Measurements from ENCODE around the gene PDSS2.
"Not testable (repeated sequence)": the region's sequence is repeated elsewhere in the genome, so short reads cannot be mapped to it uniquely, and the experiment has no call there.

Gene PDSS2

DNA sequence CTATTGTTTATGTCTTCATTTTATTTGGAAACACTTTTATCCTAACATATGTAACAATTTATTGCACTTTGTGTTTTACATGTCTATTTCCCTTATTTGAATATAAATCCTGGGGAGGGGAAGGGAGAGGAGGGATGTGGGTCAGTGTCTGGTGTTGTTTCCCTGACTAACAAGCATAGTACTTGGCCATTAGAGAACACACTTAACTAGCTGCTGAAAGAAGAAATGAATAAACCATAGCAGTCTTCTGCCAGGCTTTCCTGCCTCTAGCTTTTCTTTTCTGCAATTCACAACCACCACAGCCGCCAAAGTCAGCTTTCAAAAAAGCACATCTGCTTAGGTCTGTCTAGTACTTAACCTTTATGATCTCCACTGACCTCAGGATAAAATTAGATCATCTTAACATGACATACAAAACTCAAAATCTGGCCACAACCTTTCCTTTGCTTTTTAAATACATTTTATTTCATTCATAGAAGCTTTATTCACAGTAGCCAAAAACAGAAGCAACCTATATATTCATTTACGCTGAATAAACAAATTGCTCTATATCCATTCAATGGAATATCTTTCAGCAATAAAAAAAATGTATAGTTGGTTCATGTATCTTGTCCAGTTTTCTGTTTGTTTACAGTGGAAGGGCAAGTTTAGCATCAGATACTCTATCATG is 16.3 kb downstream of the PDSS2 start:
- no peak for DNase-seq (ENCODE audit: low spot score in 2 of 2)
- Mint-ChIP-seq H3K9me3 (no peaks in the 10 kb centered on the region), H3K4me1 (peaks cover 25% of the 10 kb centered on the region), H3K27ac (no peak overlapping the region), H3K4me3 (no peak overlapping the region), H3K36me3 (peaks cover 4% of the 10 kb centered on the region)
- ATAC-seq, result no peak

- Mint-ChIP-seq H3K4me1 (peaks cover 30% of the 10 kb centered on the region), H3K9me3 (no peaks in the 10 kb centered on the region)
- DNase-seq (ENCODE audit: low spot score in 2 of 2), result no peak
Measured at GRCh38 chr6:107441682-107442081, 17.7 kb downstream of the PDSS2 start.

GRCh38 chr6:107440936-107441335 is 18.4 kb downstream of the PDSS2 start:
- H3K27ac Mint-ChIP-seq, result no peak overlapping the region
- no peak overlapping the region for H3K4me3 Mint-ChIP-seq
- no peak for DNase-seq (ENCODE audit: low spot score in 2 of 2)
- H3K36me3 Mint-ChIP-seq, result peaks cover 4% of the 10 kb centered on the region
- no peaks in the 10 kb centered on the region for H3K9me3 Mint-ChIP-seq
- no peak for ATAC-seq
- H3K4me1 Mint-ChIP-seq, result peaks cover 30% of the 10 kb centered on the region

More at GRCh38 chr6:107441682-107442081, 17.7 kb downstream of the PDSS2 start:
- no peak overlapping the region for H3K4me3 Mint-ChIP-seq
- no peak overlapping the region for H3K27ac Mint-ChIP-seq
- ATAC-seq, result no peak
- peaks cover 4% of the 10 kb centered on the region for H3K36me3 Mint-ChIP-seq

DNA sequence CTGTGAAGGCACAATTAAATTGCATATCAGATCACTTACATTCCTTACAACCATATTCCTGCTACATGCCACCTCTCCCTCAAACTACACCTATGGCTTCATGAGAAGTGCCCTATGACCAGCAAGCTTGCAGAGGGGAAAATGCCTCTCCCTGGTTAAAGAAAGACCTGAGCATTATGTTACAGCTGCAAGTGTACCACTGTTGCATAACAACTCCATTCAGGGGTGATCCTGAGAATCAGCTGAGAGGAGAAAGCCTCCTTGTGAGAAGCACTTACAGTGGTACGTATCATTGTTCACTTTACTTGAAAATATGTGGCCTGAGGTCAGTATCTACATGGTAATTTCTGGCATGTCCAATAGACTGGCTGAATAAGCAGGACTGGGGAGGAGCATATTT is 20.0 kb downstream of the PDSS2 start:
- DNase-seq (ENCODE audit: low spot score in 2 of 2), result no peak
- Mint-ChIP-seq H3K27ac (no peak overlapping the region), H3K4me3 (no peak overlapping the region), H3K36me3 (no peaks in the 10 kb centered on the region), H3K4me1 (peaks cover 30% of the 10 kb centered on the region), H3K9me3 (no peaks in the 10 kb centered on the region)
- ATAC-seq, result no peak

DNA sequence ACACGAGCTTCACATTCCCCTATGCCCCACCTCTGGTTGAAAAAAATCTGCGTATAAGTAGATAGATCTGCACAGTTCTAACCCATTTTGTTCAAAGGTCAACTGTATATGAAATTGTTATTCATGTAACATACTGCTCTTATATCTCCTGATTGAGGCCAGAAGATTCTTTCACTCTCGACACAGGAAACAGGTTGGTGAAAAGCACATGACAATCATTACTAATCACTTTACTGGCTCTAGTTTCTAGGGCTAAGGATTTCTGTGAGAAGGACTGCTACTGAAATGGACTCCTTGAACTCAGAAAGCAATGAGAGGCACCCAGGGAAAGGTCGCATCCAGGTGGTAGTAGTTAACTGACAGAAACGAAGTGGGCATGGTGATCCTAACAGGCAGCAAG is 21.7 kb downstream of the PDSS2 start:
- DNase-seq (ENCODE audit: low spot score in 2 of 2) (no peak), ATAC-seq (no peak)
- Mint-ChIP-seq H3K36me3 (no peaks in the 10 kb centered on the region), H3K4me1 (peaks cover 35% of the 10 kb centered on the region), H3K9me3 (no peaks in the 10 kb centered on the region), H3K27ac (no peak overlapping the region), H3K4me3 (no peak overlapping the region)

DNA sequence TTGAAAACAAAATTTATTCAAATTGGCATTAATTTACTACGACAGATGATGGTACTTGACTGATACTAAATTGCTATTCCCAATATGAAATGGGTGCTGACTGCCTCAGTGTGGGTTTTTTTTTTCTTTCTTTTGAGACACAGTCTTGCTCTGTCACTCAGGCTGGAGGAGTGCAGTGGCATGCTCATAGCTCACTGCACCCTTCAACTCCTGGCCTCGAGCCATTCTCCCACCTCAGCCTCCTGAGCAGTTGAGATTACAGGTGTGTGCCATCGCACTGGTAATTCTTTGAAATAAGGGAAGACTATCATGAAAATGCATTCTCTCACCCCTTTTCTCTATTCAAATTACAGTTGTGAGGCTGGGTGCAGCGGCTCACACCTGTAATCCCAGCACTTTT is 22.5 kb downstream of the PDSS2 start:
- Mint-ChIP-seq H3K4me1 (peaks cover 34% of the 10 kb centered on the region), H3K36me3 (no peaks in the 10 kb centered on the region), H3K27ac (no peak overlapping the region), H3K9me3 (no peaks in the 10 kb centered on the region), H3K4me3 (no peak overlapping the region)
- ATAC-seq (no peak), DNase-seq (ENCODE audit: low spot score in 2 of 2) (no peak)

DNA sequence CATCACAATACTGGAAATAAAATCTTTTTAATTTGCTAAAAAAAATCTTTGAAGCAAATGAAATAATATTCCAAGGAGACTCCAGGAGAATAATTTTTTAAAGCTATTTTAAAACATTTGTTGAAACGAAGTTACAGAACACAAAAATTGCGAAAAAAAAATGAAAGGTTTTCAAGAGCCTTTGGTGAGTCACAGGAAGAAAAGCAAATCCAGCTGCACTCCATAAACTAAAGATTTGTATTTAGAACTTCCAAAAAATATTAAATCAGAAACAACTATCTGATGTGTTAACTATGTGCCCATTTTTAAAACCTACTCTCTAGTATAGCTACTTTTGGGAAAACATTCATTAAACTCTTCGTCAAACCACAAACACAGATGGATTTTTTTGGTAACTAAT is 23.6 kb downstream of the PDSS2 start:
- H3K4me1 Mint-ChIP-seq, result peaks cover 28% of the 10 kb centered on the region
- H3K27ac Mint-ChIP-seq, result no peak overlapping the region
- H3K36me3 Mint-ChIP-seq, result no peaks in the 10 kb centered on the region
- H3K4me3 Mint-ChIP-seq, result no peak overlapping the region
- ATAC-seq (no peak), DNase-seq (ENCODE audit: low spot score in 2 of 2) (no peak)
- no peaks in the 10 kb centered on the region for H3K9me3 Mint-ChIP-seq

- DNase-seq (ENCODE audit: low spot score in 2 of 2) (no peak), ATAC-seq (no peak)
- H3K4me3 Mint-ChIP-seq, result no peak overlapping the region
- no peaks in the 10 kb centered on the region for H3K36me3 Mint-ChIP-seq
- no peak overlapping the region for H3K27ac Mint-ChIP-seq
- peaks cover 28% of the 10 kb centered on the region for H3K4me1 Mint-ChIP-seq
- H3K9me3 Mint-ChIP-seq, result no peaks in the 10 kb centered on the region
Measured at GRCh38 chr6:107434812-107435211, 24.6 kb downstream of the PDSS2 start.

GRCh38 chr6:107425951-107426350 is 33.4 kb downstream of the PDSS2 start:
- not testable (repeated sequence) for DNase-seq (ENCODE audit: low spot score in 2 of 2); ATAC-seq; H3K4me3 Mint-ChIP-seq; H3K27ac Mint-ChIP-seq; H3K9me3 Mint-ChIP-seq; H3K36me3 Mint-ChIP-seq
- H3K4me1 Mint-ChIP-seq, result peaks cover 16% of the 10 kb centered on the region

GRCh38 chr6:107423474-107423990 is 35.8 kb downstream of the PDSS2 start:
- no peak overlapping the region for H3K4me3 Mint-ChIP-seq

GRCh38 chr6:107421696-107422256 is 37.6 kb downstream of the PDSS2 start:
- Mint-ChIP-seq H3K4me3 (no peak overlapping the region), H3K27ac (no peak overlapping the region), H3K4me1 (peaks cover 26% of the 10 kb centered on the region), H3K9me3 (peaks cover 5% of the 10 kb centered on the region), H3K36me3 (peaks cover 6% of the 10 kb centered on the region)
- ATAC-seq, result no peak
- no peak for DNase-seq (ENCODE audit: low spot score in 2 of 2)

More at GRCh38 chr6:107423474-107423990, 35.8 kb downstream of the PDSS2 start:
- no peak for DNase-seq (ENCODE audit: low spot score in 2 of 2)
- Mint-ChIP-seq H3K27ac (no peak overlapping the region), H3K36me3 (peaks cover 6% of the 10 kb centered on the region), H3K9me3 (peaks cover 5% of the 10 kb centered on the region), H3K4me1 (peaks cover 17% of the 10 kb centered on the region)
- ATAC-seq, result no peak

GRCh38 chr6:107419733-107420132 is 39.6 kb downstream of the PDSS2 start:
- no peak for ATAC-seq
- H3K4me3 Mint-ChIP-seq, result no peak overlapping the region
- H3K36me3 Mint-ChIP-seq, result no peaks in the 10 kb centered on the region
- DNase-seq (ENCODE audit: low spot score in 2 of 2), result no peak
- peaks cover 26% of the 10 kb centered on the region for H3K4me1 Mint-ChIP-seq
- H3K27ac Mint-ChIP-seq, result no peak overlapping the region
- no peaks in the 10 kb centered on the region for H3K9me3 Mint-ChIP-seq

GRCh38 chr6:107418118-107418517 is 41.2 kb downstream of the PDSS2 start:
- H3K9me3 Mint-ChIP-seq, result no peaks in the 10 kb centered on the region
- DNase-seq (ENCODE audit: low spot score in 2 of 2) (no peak), ATAC-seq (no peak)
- H3K4me3 Mint-ChIP-seq, result no peak overlapping the region
- H3K27ac Mint-ChIP-seq, result no peak overlapping the region
- peaks cover 20% of the 10 kb centered on the region for H3K4me1 Mint-ChIP-seq
- H3K36me3 Mint-ChIP-seq, result no peaks in the 10 kb centered on the region

- H3K4me1 Mint-ChIP-seq, result peaks cover 16% of the 10 kb centered on the region
- no peak for DNase-seq (ENCODE audit: low spot score in 2 of 2)
- H3K4me3 Mint-ChIP-seq, result no peak overlapping the region
- no peaks in the 10 kb centered on the region for H3K36me3 Mint-ChIP-seq
- no peaks in the 10 kb centered on the region for H3K9me3 Mint-ChIP-seq
- no peak overlapping the region for H3K27ac Mint-ChIP-seq
- no peak for ATAC-seq
Measured at GRCh38 chr6:107416145-107416544, 43.2 kb downstream of the PDSS2 start.

DNA sequence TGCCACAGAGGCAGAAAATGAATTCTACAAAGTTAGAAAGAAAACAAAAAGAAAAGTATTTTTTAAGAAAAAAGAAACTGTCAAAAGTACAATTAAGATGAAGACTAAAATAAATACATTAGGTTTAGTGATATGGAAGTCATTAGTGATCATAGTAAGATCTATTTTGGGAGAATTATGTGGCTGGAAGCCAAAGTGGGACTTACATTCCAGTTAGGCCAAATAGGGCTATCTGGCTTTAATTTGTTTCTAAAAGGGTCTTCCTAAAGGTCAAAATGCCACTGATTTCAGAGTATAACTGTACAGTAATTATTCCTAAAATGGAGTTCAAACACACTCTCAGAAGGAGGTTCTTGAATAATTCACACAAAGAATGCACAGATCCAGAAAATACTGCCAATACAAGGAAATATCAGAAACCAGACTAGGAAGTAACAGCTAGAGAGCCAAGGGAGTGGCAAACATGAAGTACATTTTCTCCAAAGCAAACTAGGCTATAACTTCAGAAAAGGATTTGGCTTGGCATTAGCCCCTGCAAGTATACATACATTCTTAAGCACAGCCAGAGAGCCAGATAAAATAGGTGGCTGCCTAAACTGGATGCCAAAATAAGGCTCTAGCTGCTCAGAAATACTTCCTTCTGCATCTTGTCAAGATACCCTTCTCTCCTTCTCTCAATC is 45.3 kb downstream of the PDSS2 start:
- H3K36me3 Mint-ChIP-seq, result no peaks in the 10 kb centered on the region
- no peak overlapping the region for H3K27ac Mint-ChIP-seq
- no peak for ATAC-seq
- no peak for DNase-seq (ENCODE audit: low spot score in 2 of 2)
- no peak overlapping the region for H3K4me3 Mint-ChIP-seq
- peaks cover 9% of the 10 kb centered on the region for H3K4me1 Mint-ChIP-seq
- H3K9me3 Mint-ChIP-seq, result no peaks in the 10 kb centered on the region

DNA sequence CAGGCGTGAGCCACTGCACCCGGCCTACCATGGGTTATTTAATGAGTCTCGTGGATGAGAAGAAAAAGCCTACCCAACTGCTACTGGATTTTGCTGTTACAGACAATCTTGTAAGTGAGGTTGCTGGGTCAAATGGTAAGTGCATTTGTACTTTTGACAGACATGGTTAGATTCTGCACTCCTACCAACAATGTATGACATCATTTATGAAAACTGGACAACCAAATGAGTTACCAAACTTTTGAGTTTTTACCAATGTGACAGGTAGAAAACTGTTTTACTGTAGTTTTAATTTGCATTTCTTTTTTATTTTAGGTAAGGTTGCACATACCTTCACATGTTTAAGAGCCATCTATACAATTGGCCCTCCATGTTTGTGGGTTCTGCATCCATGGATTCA is 48.2 kb downstream of the PDSS2 start:
- Mint-ChIP-seq H3K36me3 (no peaks in the 10 kb centered on the region), H3K27ac (no peak overlapping the region)
- no peak for ATAC-seq

More for the DNA sequence above, 48.2 kb downstream of the PDSS2 start:
- DNase-seq (ENCODE audit: low spot score in 2 of 2), result no peak
- H3K9me3 Mint-ChIP-seq, result no peaks in the 10 kb centered on the region
- no peak overlapping the region for H3K4me3 Mint-ChIP-seq
- H3K4me1 Mint-ChIP-seq, result no peaks in the 10 kb centered on the region
